Activated CD4-positive, alpha-beta T cell treated with anti-CD3 and anti-CD28 coated beads for 1 hour (primary cell): ENCODE results near the gene FEM1B.

Experiments
- DNase-seq: peaks from one replicate; pipeline ENCODE4 v3.0.0-alpha.2; 2020

FEM1B gene

DNA sequence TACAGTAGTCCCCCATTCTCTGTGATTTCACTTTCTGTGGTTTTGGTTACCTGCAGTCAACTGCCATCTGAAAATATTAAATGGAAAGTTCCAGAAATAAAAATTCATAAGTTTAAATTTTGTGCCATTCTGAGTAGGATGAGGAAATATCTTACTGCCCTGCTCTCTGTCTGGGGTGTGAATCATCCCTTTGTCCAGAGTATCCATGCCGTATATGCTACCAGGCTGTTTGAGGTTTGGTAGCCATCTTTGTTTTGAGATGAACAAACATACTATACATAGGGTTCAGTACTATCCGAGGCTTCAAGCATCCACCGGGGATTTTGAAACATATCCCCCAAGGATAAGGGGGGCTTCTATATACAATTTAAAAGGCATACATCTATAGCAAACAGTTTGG lies 16.3 kb upstream of the FEM1B start:
- DNase-seq: no peak

DNA sequence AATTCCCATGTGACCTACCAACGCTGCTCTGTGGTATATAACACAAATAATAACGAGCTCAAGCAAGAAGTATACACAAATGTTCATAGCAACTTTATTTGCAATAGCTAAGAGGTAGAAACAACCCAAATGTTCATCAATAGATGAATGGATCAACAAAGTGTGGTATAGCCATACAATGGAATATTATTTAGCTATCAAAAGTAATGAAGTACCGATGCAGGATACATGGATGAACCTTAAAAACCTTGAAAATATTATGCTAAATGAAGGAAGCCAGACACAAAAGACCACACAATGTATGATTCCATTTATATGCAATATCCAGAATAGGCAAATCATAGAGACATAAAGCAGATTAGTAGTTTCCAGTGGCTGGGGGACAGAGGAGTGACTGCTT lies 15.6 kb upstream of the FEM1B start:
- DNase-seq: no peak

DNA sequence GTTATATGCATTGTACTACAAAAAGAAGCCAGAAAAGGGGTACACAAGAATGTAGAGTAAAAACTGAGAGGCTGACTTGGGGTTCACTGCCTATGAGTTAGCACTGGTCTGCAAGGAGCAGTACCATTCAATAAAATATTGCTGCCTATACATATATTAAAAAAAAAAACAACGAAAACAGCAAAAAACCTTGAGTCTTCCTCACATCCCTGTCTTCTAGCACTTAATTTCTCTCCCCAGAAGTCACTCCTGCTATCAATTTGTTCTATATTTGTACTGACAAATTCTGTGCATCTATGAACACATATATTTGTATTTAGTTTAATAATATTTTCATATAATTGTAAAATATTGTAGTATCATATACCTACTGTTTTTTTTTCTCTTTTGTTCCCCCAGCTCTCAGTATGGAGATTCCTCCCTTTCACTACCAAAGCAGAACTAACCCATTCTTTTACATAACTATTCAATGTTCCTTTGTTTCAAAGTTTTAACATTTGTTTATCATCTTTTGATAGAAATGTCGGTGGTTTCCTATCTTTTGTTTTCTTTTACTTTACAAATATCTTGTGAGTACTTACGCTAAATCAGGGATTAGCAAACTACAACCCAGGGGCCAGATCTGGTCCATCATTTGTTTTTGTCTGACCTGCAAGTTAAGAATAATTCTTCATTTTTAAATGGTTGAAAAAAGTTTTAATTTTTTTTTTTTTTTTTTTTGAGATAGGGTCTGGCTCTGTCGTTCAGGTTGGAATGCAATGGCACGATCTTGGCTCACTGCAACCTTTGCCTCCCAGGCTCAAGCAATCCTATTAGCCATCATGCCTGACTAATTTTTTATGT lies 14.8 kb upstream of the FEM1B start:
- DNase-seq: no peak

DNA sequence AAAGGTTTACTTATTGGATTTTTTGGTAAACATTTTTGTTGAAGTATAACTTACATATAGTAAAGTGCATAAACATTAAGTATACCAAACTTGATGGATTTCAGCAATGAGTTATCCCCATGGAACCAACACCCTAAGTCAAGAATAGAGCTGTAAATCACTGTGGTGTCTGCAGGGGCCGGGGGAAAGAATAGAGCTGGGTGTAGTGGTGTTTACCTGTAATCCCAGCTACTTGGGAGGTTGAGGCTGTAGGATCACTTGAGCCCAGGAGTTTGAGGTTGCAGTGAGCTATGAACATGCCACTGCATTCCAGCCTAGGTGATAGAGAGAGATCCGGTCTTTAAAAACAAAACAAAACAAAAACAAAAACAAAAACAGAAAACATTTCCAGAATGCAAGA lies 13.3 kb upstream of the FEM1B start:
- DNase-seq: no peak

DNA sequence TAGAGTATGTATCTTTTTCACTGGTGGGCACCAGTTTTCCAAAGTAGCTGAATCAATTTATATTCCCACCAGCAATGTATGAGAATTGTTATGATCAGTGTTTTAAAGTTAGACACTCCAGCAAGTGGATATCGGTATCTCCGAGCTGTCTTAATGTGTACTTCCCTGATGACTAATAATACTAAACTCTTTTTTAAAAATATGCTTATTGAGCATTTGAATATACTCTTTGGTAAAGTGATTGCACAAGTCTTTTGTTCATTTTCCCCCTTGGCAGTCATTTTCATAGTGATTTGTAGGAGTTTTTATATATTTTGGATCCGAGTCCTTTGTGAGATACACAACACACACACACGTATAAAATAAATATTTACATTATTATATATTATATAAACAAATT lies 12.5 kb upstream of the FEM1B start:
- DNase-seq: no peak

DNA sequence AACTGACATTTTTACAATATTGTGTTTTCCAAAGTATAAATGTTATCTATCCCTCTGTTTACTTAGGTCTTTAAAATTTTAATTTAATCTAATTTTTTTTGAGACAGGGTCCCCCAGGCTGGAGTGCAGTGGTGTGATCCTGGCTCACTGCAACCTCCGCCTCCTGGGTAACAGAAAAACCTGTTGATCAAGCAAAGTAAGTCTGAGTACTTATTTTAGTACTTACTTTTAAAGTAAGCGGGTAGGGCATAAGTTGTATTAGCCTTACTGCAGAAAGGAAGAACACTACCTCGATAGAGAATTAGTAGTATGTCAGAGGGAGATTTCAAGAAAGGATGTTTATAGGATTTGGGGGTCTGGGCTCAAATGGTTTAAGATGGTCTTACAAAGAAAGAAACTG lies 11.9 kb upstream of the FEM1B start:
- DNase-seq: no peak

DNA sequence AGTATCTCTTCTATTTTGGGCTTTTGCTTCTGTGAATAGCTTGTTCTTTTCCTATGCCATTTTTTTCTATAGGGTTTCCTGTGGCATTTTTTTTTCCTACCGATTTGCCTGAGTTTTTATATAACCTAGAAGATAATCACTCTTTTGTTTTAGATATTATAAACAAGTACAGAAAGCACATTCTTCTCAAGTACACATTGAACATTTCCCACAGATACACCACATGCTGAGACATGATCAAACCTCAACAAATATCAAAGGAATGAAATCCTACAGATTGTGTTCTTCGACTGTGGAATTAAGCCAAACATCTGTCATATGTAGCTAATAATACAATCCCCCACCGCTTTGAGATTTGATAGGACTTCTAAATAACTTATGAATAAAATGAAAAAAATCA lies 9.1 kb upstream of the FEM1B start:
- DNase-seq: no peak

DNA sequence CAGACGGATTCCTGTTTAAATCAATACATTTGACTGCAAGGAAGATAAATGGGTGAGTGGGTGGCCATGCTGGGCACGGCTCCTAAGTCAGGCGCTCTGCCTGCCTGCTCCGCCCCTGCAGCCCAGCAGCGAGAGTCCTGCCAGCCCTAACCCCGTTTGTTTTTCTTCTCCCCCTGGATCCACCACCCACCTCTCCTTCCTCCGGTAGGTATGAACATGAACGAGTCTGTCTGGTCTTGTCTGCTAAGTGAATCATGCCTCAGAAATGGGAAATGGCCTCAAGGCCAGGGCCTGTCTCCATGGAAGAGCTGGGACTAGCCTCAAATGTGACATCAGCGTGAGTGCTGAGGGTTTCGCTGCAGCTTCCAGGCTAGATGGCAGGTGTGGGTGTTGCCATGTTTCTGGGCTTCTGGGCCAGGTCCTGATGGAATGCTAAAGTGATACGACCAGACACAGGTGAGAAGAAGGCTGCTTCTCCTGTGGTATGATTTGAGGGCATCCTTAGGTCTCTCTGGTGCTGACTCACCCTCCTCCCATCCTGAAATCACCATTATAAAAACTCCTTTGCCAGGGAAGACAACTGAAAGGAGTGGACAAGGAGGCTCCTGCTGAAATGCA lies 5.6 kb upstream of the FEM1B start:
- no peak for DNase-seq

DNA sequence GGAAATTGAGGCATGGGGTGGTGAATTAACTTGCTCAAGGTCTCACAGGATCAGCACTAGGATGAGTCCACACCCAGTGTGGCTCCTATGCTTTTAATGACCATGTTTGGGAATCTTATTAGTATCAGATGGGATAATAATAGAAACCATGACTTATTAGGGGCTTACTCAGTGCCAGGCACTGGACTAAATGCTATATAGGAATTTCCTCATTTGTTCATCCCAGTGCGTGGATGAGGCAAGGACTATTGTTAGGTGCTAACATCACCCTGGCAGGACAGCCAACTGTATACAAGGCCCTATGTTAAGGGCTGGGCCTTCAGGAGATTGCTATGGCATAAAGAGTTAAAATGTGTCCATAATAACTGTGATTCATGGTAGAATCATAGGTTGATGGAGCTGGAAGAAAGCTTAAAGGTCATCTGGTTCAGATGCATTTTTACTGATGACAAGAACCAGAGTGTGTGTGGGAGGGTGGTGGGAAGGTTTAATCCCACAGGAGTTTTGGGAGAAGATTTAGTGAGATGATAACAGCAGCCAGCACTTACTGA lies 4.7 kb upstream of the FEM1B start:
- no peak for DNase-seq

DNA sequence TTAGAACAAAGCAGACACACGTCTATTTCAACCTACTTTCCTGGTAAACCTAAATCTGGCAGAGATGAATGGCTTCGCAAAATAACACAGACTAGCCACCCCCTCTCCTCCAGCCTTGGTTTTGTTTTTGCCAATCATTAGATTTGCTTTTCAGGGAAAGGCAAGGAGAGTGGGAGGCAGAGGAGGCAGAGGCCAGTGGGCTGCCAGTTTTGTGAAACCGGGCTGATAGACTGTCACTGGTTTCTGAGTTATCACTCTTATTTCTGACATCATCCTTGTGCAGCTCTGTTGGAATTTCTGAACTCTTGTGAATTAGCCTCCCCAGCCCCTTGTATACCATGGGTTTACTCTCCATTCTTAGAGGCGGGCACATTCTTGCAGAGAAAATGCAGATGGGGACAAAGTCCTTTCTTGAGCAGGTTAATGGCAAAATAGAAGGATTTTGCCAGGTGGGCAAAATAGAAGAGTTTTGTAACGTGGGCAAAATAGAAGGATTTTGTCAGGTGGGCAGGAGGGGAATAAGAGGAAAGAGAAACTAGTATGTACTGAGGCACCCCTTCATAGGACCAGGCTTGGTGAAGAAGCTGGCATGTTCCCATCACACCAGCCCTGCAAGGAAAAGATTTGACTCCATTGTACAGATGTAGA lies 3.2 kb upstream of the FEM1B start:
- no peak for DNase-seq

DNA sequence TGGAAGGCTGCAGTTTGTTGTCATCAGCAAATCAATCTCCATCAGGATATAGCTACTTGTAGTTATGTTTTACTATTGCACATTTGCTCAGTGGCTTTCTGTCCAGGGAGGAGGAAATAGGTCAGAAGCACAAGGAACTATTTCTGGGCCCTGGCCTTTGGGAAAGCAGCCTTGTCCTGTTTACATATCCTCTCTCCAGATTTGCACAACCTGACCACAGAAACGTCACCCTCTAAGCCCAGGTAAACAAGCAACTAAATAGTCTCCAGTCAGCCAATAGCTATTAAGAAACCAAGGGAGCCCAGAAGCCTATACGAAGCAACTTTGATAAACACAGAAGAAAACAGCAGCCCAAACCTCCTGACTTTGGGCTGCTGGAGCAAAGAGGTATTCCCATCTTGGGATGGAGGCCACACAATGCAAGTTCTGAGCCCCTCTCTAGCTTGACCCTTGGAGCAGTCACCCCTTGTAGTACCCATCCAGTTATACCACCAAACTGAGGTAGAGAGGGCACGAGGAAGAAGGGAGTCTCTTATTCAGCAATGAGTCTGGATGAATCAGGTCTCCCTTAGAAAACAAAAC lies 2.3 kb upstream of the FEM1B start:
- DNase-seq: no peak

DNA sequence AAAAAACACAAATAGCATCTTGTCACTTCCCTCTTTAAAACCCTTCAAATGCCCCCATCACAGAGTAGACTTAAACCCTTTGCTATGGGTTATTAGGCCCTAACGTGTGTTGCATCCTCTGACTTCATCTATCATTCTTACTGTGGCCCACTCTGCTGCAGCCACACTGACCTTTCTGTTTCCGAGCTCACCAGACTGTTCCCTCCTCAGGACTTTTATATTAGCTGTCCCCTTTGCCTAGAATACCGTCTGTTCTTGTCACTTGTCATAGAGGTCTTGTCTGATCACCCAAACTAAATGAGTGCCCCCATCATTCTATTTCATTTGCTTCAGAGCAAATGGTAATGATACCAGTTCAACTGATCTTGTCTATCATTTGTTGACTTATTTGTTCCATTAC lies 877 bp upstream of the FEM1B start:
- DNase-seq: no peak

DNA sequence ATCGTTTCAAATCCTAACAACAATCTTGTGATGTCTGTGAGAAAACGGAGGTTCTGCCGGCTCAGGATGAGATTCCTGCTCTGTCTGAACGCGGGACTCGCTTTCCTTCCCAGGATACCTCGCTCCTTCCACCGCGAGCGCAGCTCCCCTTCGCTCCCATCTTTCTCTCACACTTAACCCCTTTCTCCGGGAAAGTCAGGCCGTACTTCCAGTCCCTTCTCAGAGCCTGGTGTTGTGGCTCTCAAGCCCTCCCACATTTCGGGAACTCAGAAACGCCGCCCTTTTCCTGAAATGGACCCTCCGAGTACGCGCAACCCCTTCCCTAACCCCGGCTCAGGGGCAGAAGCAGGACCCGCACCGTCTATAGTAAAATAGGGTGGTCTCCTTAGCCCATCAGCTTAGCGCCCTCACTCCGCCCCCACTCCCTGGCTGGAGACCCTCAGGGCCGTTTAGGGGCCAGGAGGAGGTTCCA lies 378 bp upstream of the FEM1B start:
- DNase-seq: no peak

DNA sequence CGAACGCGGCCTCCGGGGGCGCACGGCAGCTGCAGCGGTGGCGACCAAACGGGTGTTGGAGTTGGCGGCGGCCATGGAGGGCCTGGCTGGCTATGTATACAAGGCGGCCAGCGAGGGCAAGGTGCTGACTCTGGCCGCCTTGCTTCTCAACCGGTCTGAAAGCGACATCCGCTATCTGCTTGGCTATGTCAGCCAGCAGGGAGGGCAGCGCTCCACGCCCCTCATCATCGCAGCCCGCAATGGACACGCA lies 725 bp downstream of the FEM1B start:
- DNase-seq: no peak

DNA sequence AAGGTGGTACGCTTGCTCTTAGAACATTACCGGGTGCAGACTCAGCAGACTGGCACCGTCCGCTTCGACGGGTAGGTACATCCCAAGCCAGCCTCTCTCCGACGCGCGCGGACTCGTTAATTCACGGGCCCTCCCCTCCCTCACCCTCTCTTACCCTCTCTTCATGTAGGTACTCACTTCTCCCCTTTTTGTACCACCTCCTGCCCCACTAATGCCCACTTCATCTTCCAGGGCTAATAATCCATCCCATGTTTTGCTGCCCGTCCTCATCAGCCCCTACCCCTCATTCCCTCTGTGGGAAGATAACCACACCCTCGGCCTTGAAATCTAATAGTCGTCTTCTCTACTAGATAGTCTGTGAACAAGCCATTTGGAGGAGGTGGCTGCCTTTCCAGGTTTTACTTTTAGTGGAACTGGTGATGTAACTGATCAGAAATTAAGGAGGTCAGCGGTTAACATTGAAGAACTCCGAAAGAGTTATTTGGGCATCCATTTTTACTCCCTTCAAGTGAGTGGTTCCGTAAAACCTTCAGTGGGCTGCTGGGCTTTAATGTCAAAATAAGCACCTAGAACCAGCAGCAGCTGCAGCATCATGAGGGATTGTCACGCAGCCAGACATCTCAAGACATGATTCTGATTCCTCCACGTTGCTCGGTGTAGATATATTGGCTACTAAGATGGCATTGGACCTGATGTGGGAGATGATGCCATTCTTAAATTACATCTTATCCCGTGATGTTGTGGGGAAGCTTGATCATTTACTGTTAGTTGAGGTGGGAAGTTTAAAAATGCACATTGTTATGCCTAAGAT lies 1.3 kb downstream of the FEM1B start:
- DNase-seq: no peak

DNA sequence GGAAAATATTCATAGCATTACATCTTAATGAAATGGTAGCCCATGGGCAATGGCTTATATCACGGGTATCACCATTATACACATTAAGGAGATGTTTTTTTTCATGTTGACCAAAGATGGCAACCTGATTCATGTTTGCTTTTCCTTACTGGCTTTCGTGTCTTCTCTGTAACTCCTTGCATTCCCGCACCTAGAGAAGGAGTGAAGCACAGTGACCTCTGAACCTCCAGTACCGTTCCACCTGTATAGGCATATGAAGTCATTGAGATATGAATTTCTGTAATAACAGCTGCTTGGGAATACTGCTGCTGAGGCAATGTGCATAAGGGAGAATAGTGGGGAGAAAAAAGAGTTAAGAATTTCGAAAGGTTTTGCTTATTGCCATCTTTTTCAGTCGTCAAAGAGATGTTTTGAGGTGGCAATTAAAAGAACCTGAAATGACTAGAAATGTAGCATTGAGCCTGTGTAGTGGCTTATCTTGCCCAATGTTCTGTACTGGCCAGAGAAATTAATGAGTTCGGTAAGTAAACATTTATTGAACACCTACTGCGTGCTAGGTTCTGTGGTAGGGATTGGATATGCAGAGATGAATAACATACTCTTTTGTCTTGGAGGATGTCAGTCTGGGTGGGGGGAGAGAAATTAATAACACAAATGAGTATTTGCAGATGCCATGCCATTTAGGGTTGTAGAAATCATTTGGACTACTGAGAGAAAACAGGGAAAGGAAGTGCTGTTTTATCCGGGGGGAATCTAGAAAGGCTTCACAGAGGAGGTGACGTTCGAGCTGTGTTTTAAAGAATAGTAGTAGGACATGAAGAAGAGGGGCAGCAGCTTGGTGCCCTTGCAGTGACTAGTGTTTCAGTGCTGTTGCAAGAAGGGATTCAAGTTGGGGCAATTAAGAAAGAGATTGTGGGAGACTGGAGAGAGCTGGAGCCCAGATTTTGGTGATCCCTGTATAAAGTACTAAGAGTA lies 2.5 kb downstream of the FEM1B start:
- DNase-seq: no peak

DNA sequence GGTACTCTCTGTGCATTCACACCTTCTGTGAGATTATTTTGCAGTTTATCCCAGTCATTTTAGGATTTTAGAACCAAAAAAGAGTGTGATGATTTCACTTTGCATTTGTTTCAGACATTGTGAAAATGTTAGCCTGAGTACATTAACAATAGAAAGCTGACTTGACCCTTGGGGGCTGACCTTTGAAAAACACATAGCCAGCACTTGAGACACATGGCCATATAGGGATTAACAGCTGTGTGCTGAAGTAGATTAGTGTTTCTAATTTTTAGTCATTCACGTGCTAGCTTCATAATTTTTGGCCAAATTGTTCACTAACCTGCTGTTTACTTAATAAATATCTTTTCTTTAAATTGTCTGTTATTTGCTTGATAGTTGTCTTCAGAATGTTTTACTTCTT lies 3.5 kb downstream of the FEM1B start:
- DNase-seq: no peak

DNA sequence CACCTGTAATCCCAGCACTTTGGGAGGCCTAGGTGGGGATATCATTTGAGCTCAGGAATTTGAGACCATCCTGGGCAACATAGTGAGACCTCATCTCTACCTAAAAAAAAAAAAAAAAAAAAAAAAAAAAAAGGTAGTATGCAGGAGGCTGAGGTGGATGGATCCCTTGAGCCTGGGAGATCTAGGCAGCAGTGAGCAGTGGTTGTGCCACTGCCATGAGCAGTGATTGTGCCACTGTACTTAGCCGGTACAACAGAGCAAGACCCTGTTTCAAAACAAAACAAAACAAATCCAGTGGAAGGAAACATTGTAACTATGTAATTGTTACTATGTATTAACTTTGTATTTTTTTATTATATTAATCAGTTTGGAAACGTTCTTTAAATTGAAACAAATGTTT lies 5.9 kb downstream of the FEM1B start:
- DNase-seq: no peak

DNA sequence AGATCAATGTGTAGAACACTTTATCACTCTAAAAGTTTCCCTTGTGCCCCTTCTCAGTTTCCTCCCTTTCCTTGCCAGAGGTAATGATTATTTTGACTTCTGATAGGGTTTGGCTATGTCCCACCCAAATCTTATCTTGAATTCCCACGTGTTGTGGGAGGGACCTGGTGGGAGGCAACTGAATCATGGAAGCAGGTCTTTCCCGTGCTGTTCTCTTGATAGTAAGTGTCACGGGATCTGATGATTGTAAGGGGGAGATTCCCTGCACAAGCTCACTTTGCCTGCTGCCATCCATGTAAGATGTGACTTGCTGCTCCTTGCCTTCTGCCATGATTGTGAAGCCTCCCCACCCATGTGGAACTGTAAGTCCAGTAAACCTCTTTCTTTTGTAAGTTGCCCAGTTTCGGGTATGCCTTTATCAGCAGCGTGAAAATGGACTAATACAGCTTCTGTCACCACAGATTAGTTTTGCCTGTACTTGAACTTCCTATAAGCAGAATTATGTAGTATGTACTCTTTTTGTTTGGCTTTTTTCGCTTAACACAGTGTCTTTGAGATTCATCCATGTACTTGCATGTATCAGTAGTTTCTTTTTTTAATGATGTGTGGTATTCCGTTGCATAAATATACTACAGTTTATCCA lies 7.2 kb downstream of the FEM1B start:
- DNase-seq: no peak

DNA sequence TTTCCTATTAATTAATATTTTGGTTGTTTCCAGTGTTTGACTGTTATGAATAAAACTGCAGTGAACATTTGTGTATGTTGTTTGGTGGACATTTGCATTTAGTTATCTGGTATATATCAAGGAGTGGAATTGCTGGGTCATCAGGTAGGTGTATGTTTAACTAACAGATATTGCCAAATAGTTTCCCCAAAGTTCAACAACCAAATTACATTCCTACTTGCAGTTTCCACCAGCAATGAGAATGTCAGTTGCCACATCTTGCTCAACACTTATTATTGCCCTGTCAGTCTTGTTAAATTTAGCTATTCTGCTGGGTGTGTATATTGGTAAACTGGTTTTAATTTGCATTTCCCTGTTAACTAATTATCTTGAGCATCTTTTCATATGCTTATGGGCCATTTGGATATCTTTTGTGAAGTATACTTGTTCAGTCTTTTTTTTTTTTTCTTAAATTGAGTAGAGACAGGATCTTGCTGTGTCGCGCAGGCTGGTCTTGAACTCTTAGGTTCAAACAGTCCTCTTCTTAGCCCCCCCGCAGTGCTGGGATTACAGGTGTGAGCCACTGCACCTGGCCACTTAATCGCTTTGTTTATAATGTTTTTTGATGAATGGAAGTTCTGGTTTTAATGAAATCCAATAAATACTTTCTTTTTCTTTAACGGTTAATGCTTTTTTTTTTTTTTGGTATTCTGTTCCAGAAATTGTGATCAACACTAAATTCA lies 7.9 kb downstream of the FEM1B start:
- DNase-seq: no peak
